Right lobe of liver (tissue), 6 donors: ENCODE measurements around the gene BET1L. TPM values are rescaled to one million over a fixed set of nuclear protein-coding genes. Genes with fewer than 3 reads are reported as not detected.

Source experiments
- ATAC-seq, 4 donors: fragments of 200-7000 bp; cut with Tn5 transposase; one replicate each; pipeline ENCODE4 v1.9.1; 2020; ENCODE audit warnings: mild to moderate bottlenecking in 4 of 4, moderate library complexity in 4 of 4
- DNase-seq, 3 donors: peaks; one replicate each; pipeline ENCODE4 v3.0.0-alpha.2; 2020
- H3K27ac ChIP-seq, 3 donors: fragments of 200-600 bp; one replicate each; pipeline ENCODE4 v1.8.0; 2022
- H3K27me3 ChIP-seq, 2 donors: fragments of 200-600 bp; one replicate each; pipeline ENCODE4 v1.8.0; 2022
- H3K36me3 ChIP-seq, 4 donors: fragments of 200-600 bp; sonication (generic) in 1 of 4; one replicate each; pipeline versions ENCODE4 v1.5.1 to v1.8.0; 2017 to 2022; ENCODE audit warnings: control low read depth in 1 of 4
- H3K4me1 ChIP-seq, 4 donors: fragments of 200-600 bp; sonication (generic) in 1 of 4; one replicate each; pipeline versions ENCODE4 v1.5.1 to v1.8.0; 2017 to 2022; ENCODE audit warnings: control low read depth in 1 of 4
- H3K4me3 ChIP-seq, 3 donors: fragments of 200-600 bp; one replicate each; pipeline ENCODE4 v1.8.0; 2022
- H3K9me3 ChIP-seq, 4 donors: fragments of 200-600 bp; sonication (generic) in 1 of 4; one replicate each; pipeline versions ENCODE4 v1.5.1 to v1.8.0; 2017 to 2022; ENCODE audit warnings: control low read depth in 1 of 4
- POLR2A ChIP-seq: fragments of 450-650 bp; IDR thresholded peaks from one replicate; pipeline ENCODE4 v1.6.1; 2017; ENCODE audit warnings: antibody characterized with exemption, mild to moderate bottlenecking
- WGBS: methylation state at CpG from one replicate; pipeline ENCODE4 v1.1.6; 2018; ENCODE audit warnings: low coverage, low lambda C conversion rate; ENCODE audit not compliant: insufficient coverage; ENCODE audit errors: missing lambda C conversion rate; 5-methylcytosine and 5-hydroxymethylcytosine counted together
- intact Hi-C, 2 donors: fragments of 100-400 bp; cut with DNase I; formaldehyde crosslinking; loops; one replicate each; pipeline versions ENCODE4 v1.11.2 to v1.14.1; 2022
- total RNA-seq, 6 experiments: library from RNA; depleted of rRNA in 2 of 6; stranded (reverse); fragments of >200 nt in 2 of 6; fragmentation: NEBNext Ultra II Directional in 3 of 6; extraction: Animal tissue kit (Norgen Biotek cat#: 25700) in 3 of 6; gene quantifications; one replicate each; pipeline versions ENCODE4 v1.1.0 to v1.2.4, GENCODE V29; 2016 to 2023
- TF ChIP-seq, protein P1 (sequence below), 4 donors: fragments of 200-600 bp in 3 of 4; fragments of 450-650 bp in 1 of 4; IDR thresholded peaks; one replicate each; pipeline versions ENCODE4 v1.5.1 to v1.8.0; 2016 to 2022; ENCODE audit warnings: antibody characterized with exemption in 4 of 4, mild to moderate bottlenecking in 2 of 4
- donor health status: DM: no; HTN: yes; CAD: no.
- donor health status: DM: no; HTN: no; CAD: no.
- donor health status: DM: no; HTN: no; CAD: no.
- donor health status: DM: no; HTN: yes; CAD: no.
- donor health status: DM: no; HTN: yes; CAD: no.

Gene BET1L
- total RNA-seq, 6 experiments from 2014 or later: 17.2 to 28.9 (median 24.8) TPM

DNA sequence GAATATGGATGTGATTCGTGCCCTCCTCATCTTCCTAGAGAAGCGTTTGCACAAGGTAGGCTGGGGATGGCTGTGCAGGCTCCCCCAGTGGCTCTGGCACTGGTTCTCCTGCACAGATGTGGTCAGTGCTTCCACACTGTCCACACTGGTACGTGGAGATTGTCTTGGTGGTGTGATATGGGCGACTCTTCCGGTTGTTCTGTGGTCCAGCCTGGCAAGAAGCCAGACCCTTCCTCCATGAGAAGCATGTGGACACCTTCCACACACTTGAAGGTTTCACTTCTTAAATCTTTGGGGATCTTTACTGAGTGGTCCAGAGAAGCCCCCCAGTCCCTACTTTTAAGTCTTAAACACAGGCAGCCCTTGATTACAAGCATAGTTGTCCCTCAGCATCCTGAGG, 4.1 kb upstream of the BET1L start:
- Histone ChIP-seq H3K9me3 (no peaks in the 10 kb centered on the region), H3K27me3 (no peaks in the 10 kb centered on the region), H3K27ac (no peak overlapping the region), H3K4me3 (no peak overlapping the region), H3K4me1 (peaks cover 0 to 12% (median 6%) of the 10 kb centered on the region in 4 donors), H3K36me3 (peaks cover 0 to 58% (median 15%) of the 10 kb centered on the region in 4 donors)
- ATAC-seq (no peak), DNase-seq (peak in 1 of 3 donors; percentile 41)
- intact Hi-C loops: loop anchor here in 1 of 2 donors (5.0 kb wide), 1 partner anchor 146 kb away; no protein-coding TSS in a partner anchor
- WGBS: no CpG with 5 or more reads among the region's 5 CpGs
- TF ChIP-seq POLR2A: no peak
- TF ChIP-seq, protein P1, sequence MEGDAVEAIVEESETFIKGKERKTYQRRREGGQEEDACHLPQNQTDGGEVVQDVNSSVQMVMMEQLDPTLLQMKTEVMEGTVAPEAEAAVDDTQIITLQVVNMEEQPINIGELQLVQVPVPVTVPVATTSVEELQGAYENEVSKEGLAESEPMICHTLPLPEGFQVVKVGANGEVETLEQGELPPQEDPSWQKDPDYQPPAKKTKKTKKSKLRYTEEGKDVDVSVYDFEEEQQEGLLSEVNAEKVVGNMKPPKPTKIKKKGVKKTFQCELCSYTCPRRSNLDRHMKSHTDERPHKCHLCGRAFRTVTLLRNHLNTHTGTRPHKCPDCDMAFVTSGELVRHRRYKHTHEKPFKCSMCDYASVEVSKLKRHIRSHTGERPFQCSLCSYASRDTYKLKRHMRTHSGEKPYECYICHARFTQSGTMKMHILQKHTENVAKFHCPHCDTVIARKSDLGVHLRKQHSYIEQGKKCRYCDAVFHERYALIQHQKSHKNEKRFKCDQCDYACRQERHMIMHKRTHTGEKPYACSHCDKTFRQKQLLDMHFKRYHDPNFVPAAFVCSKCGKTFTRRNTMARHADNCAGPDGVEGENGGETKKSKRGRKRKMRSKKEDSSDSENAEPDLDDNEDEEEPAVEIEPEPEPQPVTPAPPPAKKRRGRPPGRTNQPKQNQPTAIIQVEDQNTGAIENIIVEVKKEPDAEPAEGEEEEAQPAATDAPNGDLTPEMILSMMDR (IDR thresholded peaks at IDR 0.05): no peak

DNA sequence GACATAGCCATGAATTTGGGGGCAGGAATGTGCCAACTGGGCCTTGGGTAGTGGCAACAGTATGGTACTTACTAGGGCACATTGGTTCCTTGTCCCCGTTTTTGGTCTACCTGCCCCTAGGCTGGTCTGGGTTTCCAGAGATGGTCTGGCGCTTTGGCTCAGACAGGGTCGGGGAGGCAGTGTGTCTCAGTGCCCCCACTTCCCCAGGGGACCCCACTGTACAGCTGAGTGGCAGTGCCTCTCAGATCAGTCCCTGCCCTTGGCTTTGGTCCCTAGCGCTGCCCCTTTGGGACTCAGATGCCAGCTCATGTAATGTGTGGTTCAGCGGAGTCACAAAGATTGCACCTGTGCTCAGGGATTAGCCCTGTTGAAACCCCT, 3.6 kb upstream of the BET1L start:
- TF ChIP-seq, protein P1 (IDR thresholded peaks at IDR 0.05): no peak
- TF ChIP-seq POLR2A: no peak
- H3K4me1 ChIP-seq: peaks cover 0 to 17% (median 9%) of the 10 kb centered on the region in 4 donors
- no peaks in the 10 kb centered on the region for H3K27me3 ChIP-seq
- no peak overlapping the region for H3K27ac ChIP-seq
- WGBS: no CpG with 5 or more reads among the region's 5 CpGs
- intact Hi-C loops: loop anchor here in 1 of 2 donors (5.0 kb wide), 1 partner anchor 147 kb away; no protein-coding TSS in a partner anchor
- no peak overlapping the region for H3K4me3 ChIP-seq
- H3K36me3 ChIP-seq: peaks cover 0 to 59% (median 15%) of the 10 kb centered on the region in 4 donors
- H3K9me3 ChIP-seq: no peaks in the 10 kb centered on the region
- no peak for ATAC-seq
- peak in 1 of 3 donors; percentile 38 for DNase-seq

DNA sequence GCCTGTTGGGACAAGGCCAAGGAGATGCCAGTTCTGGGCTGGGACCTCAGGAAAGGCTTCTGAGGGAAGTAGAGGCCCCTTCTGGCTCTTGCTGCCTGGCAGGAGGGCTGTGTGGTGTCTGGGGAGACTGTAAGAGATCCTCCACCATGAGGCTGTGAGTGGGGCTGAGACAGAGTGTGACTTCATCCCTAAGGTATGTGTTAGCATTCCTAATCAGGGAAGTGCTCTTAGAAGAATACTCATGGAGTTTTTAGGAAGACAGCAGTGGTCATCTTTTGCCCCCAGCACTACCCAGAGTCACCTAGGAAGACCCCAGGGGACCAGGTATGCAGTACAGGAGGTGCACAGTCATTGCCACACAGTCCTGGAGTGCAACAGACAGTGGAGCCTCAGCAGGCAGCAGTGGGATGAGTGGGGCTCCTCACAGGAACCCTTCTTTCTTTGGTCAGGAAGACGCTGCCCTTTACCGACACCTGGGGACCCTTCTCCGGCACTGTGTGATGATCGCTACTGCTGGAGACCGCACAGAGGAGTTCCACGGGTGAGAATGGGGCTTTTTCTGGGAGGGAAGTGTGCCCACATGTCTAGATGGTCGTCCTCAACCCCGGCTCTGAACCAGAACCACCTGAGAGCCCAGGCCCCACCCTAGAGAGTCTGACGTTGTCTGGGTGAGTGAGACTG, 3.1 kb upstream of the BET1L start:
- intact Hi-C loops: loop anchor here in 1 of 2 donors (5.0 kb wide), 1 partner anchor 147 kb away; no protein-coding TSS in a partner anchor
- Histone ChIP-seq H3K27ac (no peak overlapping the region), H3K36me3 (peaks cover 0 to 63% (median 17%) of the 10 kb centered on the region in 4 donors), H3K9me3 (no peaks in the 10 kb centered on the region), H3K4me1 (peaks cover 0 to 22% (median 12%) of the 10 kb centered on the region in 4 donors), H3K27me3 (no peaks in the 10 kb centered on the region), H3K4me3 (no peak overlapping the region)
- ATAC-seq: no peak
- 60% methylated on average over 1 of the region's 9 CpGs for WGBS
- TF ChIP-seq, protein P1 (IDR thresholded peaks at IDR 0.05): no peak
- TF ChIP-seq POLR2A: no peak
- DNase-seq: peak in 1 of 3 donors; percentile 42

DNA sequence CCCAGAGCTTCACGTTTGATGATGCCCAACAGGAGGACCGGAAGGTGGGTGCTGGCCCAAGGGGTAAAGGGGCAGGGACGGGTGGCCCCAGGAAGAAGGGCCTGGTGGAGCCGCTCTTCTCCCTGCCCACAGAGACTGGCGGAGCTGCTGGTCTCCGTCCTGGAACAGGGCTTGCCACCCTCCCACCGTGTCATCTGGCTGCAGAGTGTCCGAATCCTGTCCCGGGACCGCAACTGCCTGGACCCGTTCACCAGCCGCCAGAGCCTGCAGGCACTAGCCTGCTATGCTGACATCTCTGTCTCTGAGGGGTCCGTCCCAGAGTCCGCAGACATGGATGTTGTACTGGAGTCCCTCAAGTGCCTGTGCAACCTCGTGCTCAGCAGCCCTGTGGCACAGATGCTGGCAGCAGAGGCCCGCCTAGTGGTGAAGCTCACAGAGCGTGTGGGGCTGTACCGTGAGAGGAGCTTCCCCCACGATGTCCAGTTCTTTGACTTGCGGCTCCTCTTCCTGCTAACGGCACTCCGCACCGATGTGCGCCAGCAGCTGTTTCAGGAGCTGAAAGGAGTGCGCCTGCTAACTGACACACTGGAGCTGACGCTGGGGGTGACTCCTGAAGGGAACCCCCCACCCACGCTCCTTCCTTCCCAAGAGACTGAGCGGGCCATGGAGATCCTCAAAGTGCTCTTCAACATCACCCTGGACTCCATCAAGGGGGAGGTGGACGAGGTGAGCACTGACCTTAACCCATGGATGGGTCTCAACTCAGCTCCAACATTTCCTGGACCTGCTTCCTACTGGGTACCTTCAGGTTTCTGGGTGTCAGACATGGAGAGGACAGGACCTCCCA, 2.3 kb upstream of the BET1L start:
- DNase-seq (peak in 1 of 3 donors; percentile 44), ATAC-seq (no peak)
- peak overlapping the region; percentile 15 to 99 (median 98) for H3K27ac ChIP-seq
- peak overlapping the region; percentile 90 to 99 (median 95) for H3K4me3 ChIP-seq
- H3K4me1 ChIP-seq: peaks cover 0 to 25% (median 13%) of the 10 kb centered on the region in 4 donors
- no peaks in the 10 kb centered on the region for H3K27me3 ChIP-seq
- peaks cover 0 to 62% (median 13%) of the 10 kb centered on the region in 4 donors for H3K36me3 ChIP-seq
- H3K9me3 ChIP-seq: no peaks in the 10 kb centered on the region
- intact Hi-C loops: loop anchor here in 1 of 2 donors (5.0 kb wide), 1 partner anchor 148 kb away; no protein-coding TSS in a partner anchor
- WGBS: 43% methylated on average over 2 of the region's 29 CpGs
- TF ChIP-seq POLR2A: no peak
- TF ChIP-seq, protein P1 (IDR thresholded peaks at IDR 0.05): no peak
